ENCODE results near the gene GRB10.

The GRB10 gene

GRCh38 chr7:50634378-50634777 lies 148.3 kb downstream of the GRB10 start:
- no peak overlapping the region for H3K4me3 ChIP-seq
- peaks cover 20 to 57% (median 34%) of the 10 kb centered on the region in 11 experiments; a peak in 16 of 22 replicates for H4K20me1 ChIP-seq
- no peak overlapping the region for H3K9ac ChIP-seq
- peaks cover 0 to 18% (median 10%) of the 10 kb centered on the region in 10 experiments; a peak in 9 of 20 replicates for H3K4me1 ChIP-seq
- no peaks in the 10 kb centered on the region for H3K27me3 ChIP-seq
- peaks cover 39 to 62% (median 54%) of the 10 kb centered on the region in 11 experiments for H3K9me3 ChIP-seq (replicated peaks in 1 of 11)
- no peak overlapping the region for H3K27ac ChIP-seq
- no peak for TF ChIP-seq Cebpa-rat (IDR thresholded peaks at IDR 0.05)
- H3K4me2 ChIP-seq, result no peak overlapping the region
- peaks cover 17 to 68% (median 45%) of the 10 kb centered on the region in 11 experiments; a peak in 20 of 22 replicates for H3K36me3 ChIP-seq

- H3K27ac ChIP-seq, result no peak overlapping the region
- H3K9me3 ChIP-seq (replicated peaks in 1 of 11), result peaks cover 31 to 52% (median 46%) of the 10 kb centered on the region in 11 experiments
- no peak overlapping the region for H3K4me3 ChIP-seq
- no peaks in the 10 kb centered on the region for H3K27me3 ChIP-seq
- H3K36me3 ChIP-seq, result peaks cover 17 to 63% (median 45%) of the 10 kb centered on the region in 11 experiments; a peak in 20 of 22 replicates
- no peak overlapping the region for H3K9ac ChIP-seq
- peaks cover 0 to 24% (median 14%) of the 10 kb centered on the region in 10 experiments; a peak in 9 of 20 replicates for H3K4me1 ChIP-seq
- no peak overlapping the region for H3K4me2 ChIP-seq
- TF ChIP-seq Cebpa-rat (IDR thresholded peaks at IDR 0.05), result no peak
- peaks cover 23 to 67% (median 39%) of the 10 kb centered on the region in 11 experiments; a peak in 16 of 22 replicates for H4K20me1 ChIP-seq
Measured at GRCh38 chr7:50633414-50633710, 149.3 kb downstream of the GRB10 start.

GRCh38 chr7:50632561-50633413 lies 149.9 kb downstream of the GRB10 start:
- H3K36me3 ChIP-seq, result peaks cover 17 to 62% (median 48%) of the 10 kb centered on the region in 11 experiments; a peak in 21 of 22 replicates
- no peaks in the 10 kb centered on the region for H3K27me3 ChIP-seq
- no peak overlapping the region; a peak in 1 of 22 replicates for H3K27ac ChIP-seq
- no peak for TF ChIP-seq Cebpa-rat (IDR thresholded peaks at IDR 0.05)
- no peak overlapping the region for H3K4me2 ChIP-seq
- H3K4me1 ChIP-seq, result peaks cover 0 to 24% (median 14%) of the 10 kb centered on the region in 10 experiments; a peak in 9 of 20 replicates
- H3K9me3 ChIP-seq (replicated peaks in 1 of 11), result peaks cover 29 to 46% (median 40%) of the 10 kb centered on the region in 11 experiments
- no peak overlapping the region for H3K4me3 ChIP-seq
- peaks cover 28 to 73% (median 44%) of the 10 kb centered on the region in 11 experiments; a peak in 16 of 22 replicates for H4K20me1 ChIP-seq
- no peak overlapping the region for H3K9ac ChIP-seq

GRCh38 chr7:50631639-50632038 lies 151.1 kb downstream of the GRB10 start:
- Histone ChIP-seq H3K4me1 (peaks cover 0 to 24% (median 14%) of the 10 kb centered on the region in 10 experiments; a peak in 9 of 20 replicates), H3K9ac (no peak overlapping the region), H3K36me3 (peaks cover 22 to 64% (median 48%) of the 10 kb centered on the region in 11 experiments), H4K20me1 (peaks cover 35 to 81% (median 52%) of the 10 kb centered on the region in 11 experiments; a peak in 16 of 22 replicates), H3K27me3 (no peaks in the 10 kb centered on the region), H3K9me3 (replicated peaks in 1 of 11) (peaks cover 19 to 35% (median 29%) of the 10 kb centered on the region in 11 experiments), H3K27ac (no peak overlapping the region), H3K4me2 (no peak overlapping the region), H3K4me3 (no peak overlapping the region)
- no peak for TF ChIP-seq Cebpa-rat (IDR thresholded peaks at IDR 0.05)

GRCh38 chr7:50631100-50631499 lies 151.6 kb downstream of the GRB10 start:
- no peaks in the 10 kb centered on the region for H3K27me3 ChIP-seq
- H3K9me3 ChIP-seq (replicated peaks in 1 of 11), result peaks cover 14 to 29% (median 24%) of the 10 kb centered on the region in 11 experiments
- H3K9ac ChIP-seq, result no peak overlapping the region
- TF ChIP-seq Cebpa-rat (IDR thresholded peaks at IDR 0.05), result no peak
- peaks cover 38 to 83% (median 58%) of the 10 kb centered on the region in 11 experiments; a peak in 17 of 22 replicates for H4K20me1 ChIP-seq
- peaks cover 22 to 64% (median 48%) of the 10 kb centered on the region in 11 experiments for H3K36me3 ChIP-seq
- no peak overlapping the region for H3K4me3 ChIP-seq
- H3K27ac ChIP-seq, result no peak overlapping the region
- H3K4me1 ChIP-seq, result peaks cover 0 to 24% (median 14%) of the 10 kb centered on the region in 10 experiments; a peak in 9 of 20 replicates
- H3K4me2 ChIP-seq, result no peak overlapping the region

- Histone ChIP-seq H3K4me1 (peaks cover 0 to 24% (median 15%) of the 10 kb centered on the region in 10 experiments; a peak in 10 of 20 replicates), H3K27me3 (no peaks in the 10 kb centered on the region), H3K4me2 (peak overlapping the region in 5 of 11 experiments; percentile 6 to 28 (median 14); a peak in 5 of 22 replicates), H3K9ac (no peak overlapping the region), H3K9me3 (replicated peaks in 1 of 11) (peaks cover 2 to 12% (median 7%) of the 10 kb centered on the region in 11 experiments), H3K27ac (peak overlapping the region in 1 of 11 experiments; percentile 5; a peak in 1 of 22 replicates), H3K4me3 (no peak overlapping the region), H3K36me3 (peaks cover 29 to 74% (median 53%) of the 10 kb centered on the region in 11 experiments), H4K20me1 (peaks cover 36 to 85% (median 58%) of the 10 kb centered on the region in 11 experiments; a peak in 17 of 22 replicates)
- TF ChIP-seq Cebpa-rat (IDR thresholded peaks at IDR 0.05), result no peak
Measured at GRCh38 chr7:50629238-50629901, 153.3 kb downstream of the GRB10 start.

- no peak for TF ChIP-seq Cebpa-rat (IDR thresholded peaks at IDR 0.05)
- Histone ChIP-seq H4K20me1 (peaks cover 36 to 91% (median 58%) of the 10 kb centered on the region in 11 experiments; a peak in 17 of 22 replicates), H3K27ac (no peak overlapping the region), H3K4me1 (peaks cover 0 to 31% (median 23%) of the 10 kb centered on the region in 10 experiments; a peak in 12 of 20 replicates), H3K9me3 (replicated peaks in 1 of 11) (peaks cover 0 to 4% (median 0%) of the 10 kb centered on the region in 11 experiments; a peak in 4 of 22 replicates), H3K36me3 (peaks cover 36 to 82% (median 56%) of the 10 kb centered on the region in 11 experiments), H3K27me3 (no peaks in the 10 kb centered on the region), H3K4me3 (no peak overlapping the region), H3K9ac (no peak overlapping the region), H3K4me2 (no peak overlapping the region; a peak in 1 of 22 replicates)
Measured at GRCh38 chr7:50628434-50629084, 154.1 kb downstream of the GRB10 start.

- H3K27me3 ChIP-seq, result no peaks in the 10 kb centered on the region
- peaks cover 40 to 88% (median 63%) of the 10 kb centered on the region in 11 experiments for H3K36me3 ChIP-seq
- H3K27ac ChIP-seq, result no peak overlapping the region
- H3K4me3 ChIP-seq, result no peak overlapping the region
- no peak overlapping the region for H3K9ac ChIP-seq
- H3K4me2 ChIP-seq, result no peak overlapping the region
- H4K20me1 ChIP-seq, result peaks cover 31 to 91% (median 62%) of the 10 kb centered on the region in 11 experiments; a peak in 17 of 22 replicates
- TF ChIP-seq Cebpa-rat (IDR thresholded peaks at IDR 0.05), result no peak
- H3K4me1 ChIP-seq, result peaks cover 0 to 38% (median 26%) of the 10 kb centered on the region in 10 experiments; a peak in 12 of 20 replicates
- H3K9me3 ChIP-seq (replicated peaks in 1 of 11), result no peaks in the 10 kb centered on the region
Measured at GRCh38 chr7:50627824-50628361, 154.8 kb downstream of the GRB10 start.
